ENCODE data around the gene LENG8.
A peak's percentile ranks its signal among the peaks of the same experiment; 100 is the strongest.

The LENG8 gene

DNA sequence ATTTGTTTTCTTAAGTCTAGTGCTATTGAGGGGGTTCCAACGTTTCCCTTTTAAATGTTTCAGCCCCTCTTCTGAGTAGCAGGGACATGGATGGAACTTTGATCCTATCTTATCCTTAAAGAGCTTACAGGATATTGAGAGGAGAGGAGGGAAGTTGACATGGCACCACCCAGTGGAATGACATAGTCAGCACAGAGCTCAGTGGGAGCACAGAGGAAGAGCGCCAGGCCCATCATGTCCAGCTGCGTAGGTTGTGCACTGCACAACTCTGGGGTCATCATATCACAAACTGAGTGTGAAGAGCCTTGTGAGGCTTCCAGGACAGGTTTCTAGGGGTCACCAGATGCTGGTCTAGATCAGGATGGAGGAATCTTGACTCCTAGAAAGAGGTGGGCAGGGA lies 28.7 kb downstream of the LENG8 start:
- in situ Hi-C loops (cut with MboI; ENCODE audit: low pct_unique_long_range_greater_than_20kb, low sequenced_read_pairs, unreplicated experiment), result loop anchor here (25.0 kb wide), 1 partner anchor 435 kb away; the partner anchor contains the start of gene NCR1
- DNase-seq (ENCODE audit: low spot score), result no peak
- TF ChIP-seq, protein P1, sequence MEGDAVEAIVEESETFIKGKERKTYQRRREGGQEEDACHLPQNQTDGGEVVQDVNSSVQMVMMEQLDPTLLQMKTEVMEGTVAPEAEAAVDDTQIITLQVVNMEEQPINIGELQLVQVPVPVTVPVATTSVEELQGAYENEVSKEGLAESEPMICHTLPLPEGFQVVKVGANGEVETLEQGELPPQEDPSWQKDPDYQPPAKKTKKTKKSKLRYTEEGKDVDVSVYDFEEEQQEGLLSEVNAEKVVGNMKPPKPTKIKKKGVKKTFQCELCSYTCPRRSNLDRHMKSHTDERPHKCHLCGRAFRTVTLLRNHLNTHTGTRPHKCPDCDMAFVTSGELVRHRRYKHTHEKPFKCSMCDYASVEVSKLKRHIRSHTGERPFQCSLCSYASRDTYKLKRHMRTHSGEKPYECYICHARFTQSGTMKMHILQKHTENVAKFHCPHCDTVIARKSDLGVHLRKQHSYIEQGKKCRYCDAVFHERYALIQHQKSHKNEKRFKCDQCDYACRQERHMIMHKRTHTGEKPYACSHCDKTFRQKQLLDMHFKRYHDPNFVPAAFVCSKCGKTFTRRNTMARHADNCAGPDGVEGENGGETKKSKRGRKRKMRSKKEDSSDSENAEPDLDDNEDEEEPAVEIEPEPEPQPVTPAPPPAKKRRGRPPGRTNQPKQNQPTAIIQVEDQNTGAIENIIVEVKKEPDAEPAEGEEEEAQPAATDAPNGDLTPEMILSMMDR (IDR thresholded peaks at IDR 0.05; ENCODE audit: extremely low read depth, insufficient read depth, missing control alignments), result no peak

DNA sequence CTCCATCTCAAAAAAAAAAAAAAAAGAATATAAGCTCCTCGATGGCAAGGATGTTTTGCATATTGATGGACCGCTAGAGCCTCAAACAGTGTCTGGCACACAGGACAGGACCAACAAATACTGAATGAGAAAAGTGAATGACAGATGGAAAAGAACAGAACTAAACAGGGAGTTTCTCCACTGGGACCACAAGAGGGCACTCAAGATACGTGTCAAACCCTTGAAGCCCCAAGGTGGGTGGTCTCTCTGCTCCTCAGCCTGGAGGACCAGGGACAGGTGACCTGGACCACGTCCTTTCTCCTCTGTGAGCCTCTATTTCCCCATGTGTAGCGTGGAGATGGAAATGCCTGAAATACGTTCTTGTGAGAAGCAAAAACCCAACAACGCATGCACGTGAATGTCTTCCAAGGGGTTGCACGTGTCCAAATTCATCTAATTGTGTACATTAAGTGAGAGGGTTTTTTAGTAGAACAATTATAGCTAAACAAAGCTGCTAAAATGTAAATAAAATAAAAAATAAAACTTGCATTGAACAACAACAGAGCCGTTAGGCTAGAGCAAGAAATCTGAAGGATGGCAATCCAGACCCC lies 29.8 kb downstream of the LENG8 start:
- in situ Hi-C loops (cut with MboI; ENCODE audit: low pct_unique_long_range_greater_than_20kb, low sequenced_read_pairs, unreplicated experiment), result loop anchor here (25.0 kb wide), 1 partner anchor 434 kb away; the partner anchor contains the start of gene NCR1
- peak; percentile 62 for DNase-seq (ENCODE audit: low spot score)
- TF ChIP-seq, protein P1 (IDR thresholded peaks at IDR 0.05; ENCODE audit: extremely low read depth, insufficient read depth, missing control alignments), result peak; percentile 72

DNA sequence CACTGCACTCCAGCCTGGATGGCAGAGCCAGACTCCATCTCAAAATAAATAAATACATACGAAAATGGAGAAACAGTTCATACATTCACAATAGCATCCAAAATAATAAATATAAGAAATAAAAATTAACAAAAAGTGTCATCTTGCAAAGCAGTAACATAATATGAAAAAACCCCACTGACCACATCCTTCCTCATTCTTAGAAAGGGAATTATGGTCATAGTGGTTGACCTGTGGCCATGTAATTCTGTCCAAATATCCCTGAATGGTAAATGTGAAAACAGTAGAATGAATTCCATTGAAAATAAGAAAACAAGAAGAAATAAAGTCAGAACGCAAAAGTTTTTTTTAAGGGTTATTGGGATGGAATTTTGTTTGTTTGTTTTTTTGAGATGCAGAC lies 31.1 kb downstream of the LENG8 start:
- in situ Hi-C loops (cut with MboI; ENCODE audit: low pct_unique_long_range_greater_than_20kb, low sequenced_read_pairs, unreplicated experiment), result loop anchor here (10.0 to 25.0 kb wide), 2 partner anchors 175 to 432 kb away; partner anchors contain the start of gene NCR1
- DNase-seq (ENCODE audit: low spot score), result no peak
- TF ChIP-seq, protein P1 (IDR thresholded peaks at IDR 0.05; ENCODE audit: extremely low read depth, insufficient read depth, missing control alignments), result no peak

DNA sequence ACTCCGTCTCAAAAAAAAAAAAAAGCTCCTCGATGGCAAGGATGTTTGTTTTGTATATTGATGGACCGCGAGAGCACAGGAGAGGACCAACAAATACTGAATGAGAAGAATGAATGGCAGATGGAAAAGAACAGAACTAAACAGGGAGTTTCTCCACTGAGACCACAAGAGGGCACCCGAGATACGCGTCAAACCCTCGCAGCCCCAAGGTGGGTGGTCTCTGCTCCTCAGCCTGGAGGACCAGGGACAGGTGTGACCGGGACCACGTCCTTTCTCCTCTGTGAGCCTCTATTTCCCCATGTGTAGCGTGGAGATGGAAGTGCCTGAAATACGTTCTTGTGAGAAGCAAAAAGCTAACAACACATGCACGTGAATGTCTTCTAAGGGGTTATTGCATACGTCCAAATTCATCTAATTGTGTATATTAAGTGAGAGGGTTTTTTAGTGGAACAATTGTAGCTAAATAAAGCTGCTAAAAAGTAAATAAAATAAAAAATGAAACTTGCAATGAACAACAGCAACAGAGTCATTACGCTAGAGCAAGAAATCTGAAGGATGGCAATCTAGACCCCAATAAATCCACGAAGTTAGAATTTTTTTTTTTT lies 32.4 kb downstream of the LENG8 start:
- in situ Hi-C loops (cut with MboI; ENCODE audit: low pct_unique_long_range_greater_than_20kb, low sequenced_read_pairs, unreplicated experiment), result loop anchor here (10.0 to 25.0 kb wide), 2 partner anchors 173 to 431 kb away; partner anchors contain the start of gene NCR1
- TF ChIP-seq, protein P1 (IDR thresholded peaks at IDR 0.05; ENCODE audit: extremely low read depth, insufficient read depth, missing control alignments), result peak; percentile 78
- DNase-seq (ENCODE audit: low spot score), result peak; percentile 66

DNA sequence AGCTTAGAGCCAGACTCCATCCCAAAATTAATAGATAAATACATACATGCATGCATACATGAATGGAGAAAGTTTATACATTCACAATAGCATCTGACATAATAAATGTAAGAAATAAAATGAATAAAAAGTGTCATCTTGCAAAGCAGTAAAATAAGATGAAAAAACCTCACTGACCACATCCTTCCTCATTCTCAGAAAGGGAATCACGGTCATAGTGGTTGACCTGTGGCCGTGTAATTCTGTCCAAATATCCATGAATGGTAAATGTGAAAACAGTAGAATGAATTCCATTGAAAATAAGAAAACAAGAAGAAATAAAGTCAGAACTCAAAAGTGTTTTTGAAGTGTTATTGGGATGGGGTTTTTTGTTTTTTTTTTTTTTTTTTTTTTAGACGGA lies 33.9 kb downstream of the LENG8 start:
- in situ Hi-C loops (cut with MboI; ENCODE audit: low pct_unique_long_range_greater_than_20kb, low sequenced_read_pairs, unreplicated experiment), result loop anchor here (10.0 to 25.0 kb wide), 2 partner anchors 172 to 429 kb away; partner anchors contain the start of gene NCR1
- DNase-seq (ENCODE audit: low spot score), result no peak
- TF ChIP-seq, protein P1 (IDR thresholded peaks at IDR 0.05; ENCODE audit: extremely low read depth, insufficient read depth, missing control alignments), result no peak

DNA sequence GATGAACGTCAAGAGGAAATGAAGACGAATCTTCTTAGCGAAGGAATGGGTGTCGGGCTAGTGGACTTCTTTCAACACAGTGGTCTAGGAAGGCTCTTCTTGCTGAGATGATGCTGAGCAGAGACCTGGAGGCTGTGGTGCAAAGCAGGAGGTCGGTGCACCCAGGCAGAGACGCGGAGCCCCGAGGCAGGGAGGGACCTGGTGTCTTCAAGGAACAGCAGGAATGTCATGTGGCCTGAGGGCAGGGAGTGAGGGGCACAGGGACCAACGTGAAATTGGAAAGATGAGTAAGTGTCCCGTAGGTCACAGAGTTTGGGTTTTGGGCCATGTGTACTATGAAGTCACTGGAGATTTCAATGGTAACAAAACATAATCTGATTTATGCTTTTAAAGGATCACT lies 35.5 kb downstream of the LENG8 start:
- TF ChIP-seq, protein P1 (IDR thresholded peaks at IDR 0.05; ENCODE audit: extremely low read depth, insufficient read depth, missing control alignments), result no peak
- DNase-seq (ENCODE audit: low spot score), result no peak
- in situ Hi-C loops (cut with MboI; ENCODE audit: low pct_unique_long_range_greater_than_20kb, low sequenced_read_pairs, unreplicated experiment), result loop anchor here (10.0 to 25.0 kb wide), 2 partner anchors 170 to 428 kb away; partner anchors contain the start of gene NCR1

All from GM13977 (cell line).